ENCODE measurements around the gene PRDM2. TPM values are rescaled to one million over a fixed set of nuclear protein-coding genes. Genes with fewer than 3 reads are reported as not detected.

PRDM2 gene
- total RNA-seq, 1 experiment from 2014 or later: 28.4 TPM

GRCh38 chr1:13794231-13795187 lies 94.5 kb downstream of the PRDM2 start:
- H3K4me3 ChIP-seq: no peak overlapping the region
- no peaks in the 10 kb centered on the region for H3K4me1 ChIP-seq
- no peaks in the 10 kb centered on the region for H3K27me3 ChIP-seq
- H3K27ac ChIP-seq: no peak overlapping the region
- H3K36me3 ChIP-seq: peaks cover 21% of the 10 kb centered on the region
- DNase-seq: no peak
- H3K9me3 ChIP-seq (replicated peaks): no peaks in the 10 kb centered on the region

DNA sequence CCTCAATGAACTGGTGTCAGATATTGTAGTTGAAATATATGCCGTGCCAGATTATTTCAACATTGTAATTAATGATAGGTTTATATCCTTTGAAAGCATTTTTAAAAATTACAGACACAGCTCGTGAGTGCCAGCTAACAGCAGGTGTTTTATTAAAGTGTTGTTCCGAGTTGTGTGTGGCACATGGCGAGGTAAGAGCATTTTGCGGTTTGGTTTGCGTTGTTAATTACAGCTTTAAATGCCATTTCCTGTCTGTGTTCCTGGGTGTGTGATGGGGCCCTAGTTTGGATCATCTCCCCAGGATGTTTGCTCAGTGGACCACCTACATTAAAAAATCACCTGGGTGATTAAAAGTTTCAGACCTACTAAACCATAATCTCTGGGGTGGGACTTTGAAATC lies 97.4 kb downstream of the PRDM2 start:
- peaks cover 8% of the 10 kb centered on the region for H3K36me3 ChIP-seq
- no peaks in the 10 kb centered on the region for H3K4me1 ChIP-seq
- H3K9me3 ChIP-seq (replicated peaks): no peaks in the 10 kb centered on the region
- H3K27ac ChIP-seq: no peak overlapping the region
- H3K27me3 ChIP-seq: no peaks in the 10 kb centered on the region
- H3K4me3 ChIP-seq: no peak overlapping the region
- DNase-seq: no peak

GRCh38 chr1:13798120-13798519 lies 98.1 kb downstream of the PRDM2 start:
- no peak for DNase-seq
- Histone ChIP-seq H3K27me3 (no peaks in the 10 kb centered on the region), H3K4me1 (no peaks in the 10 kb centered on the region), H3K36me3 (peaks cover 6% of the 10 kb centered on the region; the same call in 1 of the 2 replicates), H3K9me3 (replicated peaks) (no peaks in the 10 kb centered on the region), H3K4me3 (no peak overlapping the region), H3K27ac (no peak overlapping the region)

- Histone ChIP-seq H3K4me1 (no peaks in the 10 kb centered on the region), H3K27me3 (no peaks in the 10 kb centered on the region), H3K36me3 (peaks cover 6% of the 10 kb centered on the region; the same call in 1 of the 2 replicates)
Measured at GRCh38 chr1:13799502-13800283, 99.7 kb downstream of the PRDM2 start.

GRCh38 chr1:13801232-13801631 lies 101.2 kb downstream of the PRDM2 start:
- no peak for DNase-seq
- Histone ChIP-seq H3K4me1 (no peaks in the 10 kb centered on the region), H3K36me3 (peaks cover 6% of the 10 kb centered on the region; the same call in 1 of the 2 replicates), H3K9me3 (replicated peaks) (no peaks in the 10 kb centered on the region), H3K27ac (no peak overlapping the region), H3K4me3 (no peak overlapping the region), H3K27me3 (no peaks in the 10 kb centered on the region)

More at GRCh38 chr1:13799502-13800283, 99.7 kb downstream of the PRDM2 start:
- H3K9me3 ChIP-seq (replicated peaks): no peaks in the 10 kb centered on the region
- no peak for DNase-seq
- H3K27ac ChIP-seq: no peak overlapping the region
- H3K4me3 ChIP-seq: no peak overlapping the region

DNA sequence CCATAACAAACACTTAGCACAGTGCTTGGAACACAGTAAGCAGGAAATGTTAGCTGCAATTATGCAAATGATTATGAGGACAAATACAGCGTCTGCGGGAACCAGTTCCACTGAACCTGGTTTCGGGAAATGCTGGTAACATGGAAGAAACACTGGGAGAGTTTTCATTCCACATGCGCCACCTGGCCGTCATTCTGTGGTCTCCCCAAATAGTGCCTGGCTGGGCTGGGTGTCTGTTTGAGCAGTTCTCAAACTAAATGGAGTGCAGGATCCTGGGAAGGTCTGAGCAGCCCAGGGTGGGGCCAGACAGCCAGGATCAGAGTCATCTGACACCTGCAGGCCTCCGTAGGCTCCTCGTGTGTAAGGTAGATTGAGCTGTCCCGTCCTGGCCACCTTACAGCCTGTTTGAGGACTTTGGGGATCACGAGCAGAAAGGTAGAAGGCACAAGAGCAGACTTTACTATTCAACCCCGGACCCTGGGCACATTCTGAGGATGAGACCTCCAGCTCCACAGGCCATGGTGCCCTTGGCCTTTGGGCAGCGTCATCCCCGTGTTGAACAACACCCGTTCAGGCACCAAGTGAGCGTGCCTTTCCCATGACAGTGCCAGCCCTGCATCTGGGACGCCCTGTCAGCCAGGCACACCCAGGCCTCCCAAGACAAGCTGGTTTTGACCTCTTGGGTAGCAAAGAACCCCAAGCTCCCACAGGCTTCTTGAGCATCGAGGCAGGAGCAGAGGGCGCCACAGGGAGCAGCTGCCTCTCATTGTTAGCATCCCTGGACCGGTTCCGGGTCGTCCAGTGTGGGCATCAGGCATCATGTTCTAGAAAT lies 101.9 kb downstream of the PRDM2 start:
- no peak overlapping the region for H3K4me3 ChIP-seq
- no peak for DNase-seq
- H3K27ac ChIP-seq: no peak overlapping the region
- no peaks in the 10 kb centered on the region for H3K4me1 ChIP-seq
- peaks cover 2% of the 10 kb centered on the region; the same call in 1 of the 2 replicates for H3K36me3 ChIP-seq
- no peaks in the 10 kb centered on the region for H3K27me3 ChIP-seq
- H3K9me3 ChIP-seq (replicated peaks): no peaks in the 10 kb centered on the region

DNA sequence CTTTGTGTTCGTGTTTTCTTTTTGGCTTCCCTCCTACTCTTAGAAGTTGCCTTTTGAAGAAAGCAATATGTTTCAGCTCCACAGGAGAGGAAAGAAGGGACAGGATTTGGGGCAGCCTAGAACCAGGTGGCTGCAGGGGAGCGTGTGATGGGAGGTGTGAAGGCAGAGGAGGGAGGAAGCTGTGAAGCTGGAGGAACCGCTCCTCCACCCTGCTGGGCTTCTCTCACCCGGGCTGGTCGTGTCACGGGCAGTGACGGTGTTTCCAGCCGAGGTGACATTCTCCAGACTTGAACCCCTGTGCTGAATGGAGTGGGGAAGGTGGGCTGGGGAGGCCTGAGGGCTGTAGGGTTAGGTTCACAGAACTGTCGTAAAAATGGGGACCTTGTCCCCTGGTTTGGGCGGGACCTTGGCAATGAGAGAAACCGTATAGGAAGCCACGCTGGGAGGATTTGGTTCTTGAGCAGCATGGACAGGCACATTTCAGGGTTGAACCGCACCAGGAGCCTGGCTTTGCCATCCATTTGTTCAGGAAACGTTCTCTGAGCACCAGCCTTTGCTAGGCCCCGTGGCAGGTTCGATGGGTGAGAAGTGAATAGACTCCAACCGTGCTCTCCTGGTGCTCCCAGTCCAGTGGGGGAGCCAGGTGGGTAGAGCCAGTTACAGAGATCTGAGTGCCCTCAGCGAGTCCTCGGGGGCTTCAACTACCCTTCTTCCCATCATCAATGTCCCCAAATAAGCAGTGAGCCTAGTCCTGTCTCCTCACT lies 103.0 kb downstream of the PRDM2 start:
- no peak overlapping the region for H3K4me3 ChIP-seq
- H3K36me3 ChIP-seq: no peaks in the 10 kb centered on the region
- no peaks in the 10 kb centered on the region for H3K27me3 ChIP-seq
- H3K4me1 ChIP-seq: no peaks in the 10 kb centered on the region
- H3K9me3 ChIP-seq (replicated peaks): no peaks in the 10 kb centered on the region
- DNase-seq: no peak
- H3K27ac ChIP-seq: no peak overlapping the region

- Histone ChIP-seq H3K4me3 (no peak overlapping the region), H3K9me3 (replicated peaks) (no peaks in the 10 kb centered on the region), H3K27ac (no peak overlapping the region), H3K27me3 (no peaks in the 10 kb centered on the region), H3K36me3 (no peaks in the 10 kb centered on the region; the same call in 1 of the 2 replicates), H3K4me1 (no peaks in the 10 kb centered on the region)
- DNase-seq: no peak
Measured at GRCh38 chr1:13803546-13804239, 103.7 kb downstream of the PRDM2 start.

GRCh38 chr1:13804240-13804633 lies 104.2 kb downstream of the PRDM2 start:
- Histone ChIP-seq H3K9me3 (replicated peaks) (no peaks in the 10 kb centered on the region), H3K27ac (no peak overlapping the region), H3K27me3 (no peaks in the 10 kb centered on the region), H3K4me3 (no peak overlapping the region), H3K4me1 (no peaks in the 10 kb centered on the region), H3K36me3 (no peaks in the 10 kb centered on the region; the same call in 1 of the 2 replicates)
- no peak for DNase-seq

DNA sequence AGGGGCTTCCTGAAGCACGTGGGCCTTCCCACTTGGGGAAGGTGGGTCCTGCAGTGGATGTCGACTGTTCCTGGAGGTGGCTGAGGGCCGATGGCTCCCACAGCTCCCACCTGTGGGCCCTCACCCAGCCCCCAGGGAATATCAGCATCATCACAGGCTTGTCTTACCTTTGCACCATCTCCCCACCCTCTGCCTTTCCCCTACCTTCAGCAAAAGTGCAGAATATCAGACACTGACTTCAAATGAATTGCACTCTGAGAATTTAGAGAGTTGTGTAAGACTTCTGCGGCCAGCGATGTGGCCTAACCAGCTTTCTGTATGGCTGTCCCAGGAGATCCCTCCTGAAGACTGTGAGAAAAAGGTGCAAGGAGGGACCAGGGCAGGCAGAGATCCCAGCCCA lies 105.4 kb downstream of the PRDM2 start:
- Histone ChIP-seq H3K36me3 (no peaks in the 10 kb centered on the region; the same call in 1 of the 2 replicates), H3K4me1 (no peaks in the 10 kb centered on the region), H3K27me3 (no peaks in the 10 kb centered on the region), H3K9me3 (replicated peaks) (no peaks in the 10 kb centered on the region), H3K4me3 (no peak overlapping the region), H3K27ac (no peak overlapping the region)
- DNase-seq: no peak

GRCh38 chr1:13806108-13806507 lies 106.1 kb downstream of the PRDM2 start:
- Histone ChIP-seq H3K36me3 (no peaks in the 10 kb centered on the region; the same call in 1 of the 2 replicates), H3K9me3 (replicated peaks) (no peaks in the 10 kb centered on the region)

DNA sequence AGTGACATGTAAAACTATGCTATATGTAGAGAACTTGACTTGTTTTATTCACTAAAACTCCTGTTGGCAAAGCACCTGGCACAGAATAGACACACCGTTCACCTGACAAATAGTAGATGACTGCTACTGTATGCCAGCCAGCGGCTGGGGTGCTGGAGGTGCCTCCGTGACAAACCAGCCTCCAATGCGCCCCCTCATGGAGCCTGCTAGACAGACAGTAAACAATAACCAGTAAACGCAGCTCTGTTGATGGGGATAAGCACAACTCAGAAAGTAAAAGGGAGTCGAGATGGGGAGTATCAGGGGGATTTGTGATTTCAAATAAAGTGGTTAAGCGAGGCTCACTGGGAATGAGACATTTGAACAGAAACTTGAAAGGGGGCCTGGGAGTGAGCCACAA lies 107.2 kb downstream of the PRDM2 start:
- no peaks in the 10 kb centered on the region for H3K27me3 ChIP-seq
- no peaks in the 10 kb centered on the region; the same call in 1 of the 2 replicates for H3K36me3 ChIP-seq
- H3K4me3 ChIP-seq: no peak overlapping the region
- no peaks in the 10 kb centered on the region for H3K4me1 ChIP-seq
- no peak overlapping the region for H3K27ac ChIP-seq
- no peak for DNase-seq
- H3K9me3 ChIP-seq (replicated peaks): no peaks in the 10 kb centered on the region

More at GRCh38 chr1:13806108-13806507, 106.1 kb downstream of the PRDM2 start:
- H3K27ac ChIP-seq: no peak overlapping the region
- no peak overlapping the region for H3K4me3 ChIP-seq
- no peaks in the 10 kb centered on the region for H3K27me3 ChIP-seq
- H3K4me1 ChIP-seq: no peaks in the 10 kb centered on the region
- no peak for DNase-seq

GRCh38 chr1:13808729-13809131 lies 108.7 kb downstream of the PRDM2 start:
- no peaks in the 10 kb centered on the region for H3K27me3 ChIP-seq
- peak; percentile 45 to 56 for DNase-seq
- H3K4me1 ChIP-seq: no peaks in the 10 kb centered on the region
- no peak overlapping the region for H3K4me3 ChIP-seq
- H3K9me3 ChIP-seq (replicated peaks): no peaks in the 10 kb centered on the region
- no peaks in the 10 kb centered on the region; the same call in 1 of the 2 replicates for H3K36me3 ChIP-seq
- no peak overlapping the region for H3K27ac ChIP-seq

Measured in SJCRH30 (cell line).